ENCODE results near the gene NRP2. TPM values are rescaled to one million over a fixed set of nuclear protein-coding genes. Genes with fewer than 3 reads are reported as not detected.

Gene NRP2
- total and polyA plus RNA-seq, 10 donors: 3.1 to 49.9 (median 26.2) TPM

- H3K4me3 ChIP-seq: no peak overlapping the region
- H3K27me3 ChIP-seq (replicated peaks in 1 of 7): peaks cover 0 to 4% (median 0%) of the 10 kb centered on the region in 7 donors
- no peaks in the 10 kb centered on the region for H3K36me3 ChIP-seq
- H3K4me1 ChIP-seq: no peaks in the 10 kb centered on the region
- no peak for TF ChIP-seq CTCF (IDR thresholded peaks at IDR 0.05 in 8 of 11, conservative IDR thresholded peaks at IDR 0.05 in 3 of 11)
- no peak for TF ChIP-seq POLR2A (IDR thresholded peaks at IDR 0.05)
- TF ChIP-seq POLR2AphosphoS5 (IDR thresholded peaks at IDR 0.05): no peak
- intact Hi-C loops (cut with DNase I; ENCODE audit: low total_unique reads): no loop called here
- H3K9me3 ChIP-seq: peaks cover 0 to 8% (median 0%) of the 10 kb centered on the region in 8 donors
- no peak overlapping the region for H3K27ac ChIP-seq
- WGBS, 5 donors: 64 to 75% (median 72%) methylated on average over 10 of the region's 10 CpGs
- no peak for DNase-seq
Observed at GRCh38 chr2:205643391-205643885, 38.9 kb upstream of the NRP2 start.

- WGBS, 5 donors: 89 to 96% (median 91%) methylated on average over 5 of the region's 5 CpGs
- no peaks in the 10 kb centered on the region for H3K36me3 ChIP-seq
- H3K9me3 ChIP-seq: peaks cover 0 to 8% (median 0%) of the 10 kb centered on the region in 8 donors
- intact Hi-C loops (cut with DNase I; ENCODE audit: low total_unique reads): no loop called here
- no peak for TF ChIP-seq POLR2A (IDR thresholded peaks at IDR 0.05)
- TF ChIP-seq CTCF (IDR thresholded peaks at IDR 0.05 in 8 of 11, conservative IDR thresholded peaks at IDR 0.05 in 3 of 11): no peak
- TF ChIP-seq POLR2AphosphoS5 (IDR thresholded peaks at IDR 0.05): no peak
- no peak overlapping the region for H3K4me3 ChIP-seq
- no peak for DNase-seq
- H3K27me3 ChIP-seq (replicated peaks in 1 of 7): peaks cover 0 to 4% (median 0%) of the 10 kb centered on the region in 7 donors
- H3K4me1 ChIP-seq: no peaks in the 10 kb centered on the region
- no peak overlapping the region for H3K27ac ChIP-seq
Observed at GRCh38 chr2:205644018-205644417, 38.3 kb upstream of the NRP2 start.

- H3K4me3 ChIP-seq: no peak overlapping the region
- H3K4me1 ChIP-seq: no peaks in the 10 kb centered on the region
- TF ChIP-seq CTCF (IDR thresholded peaks at IDR 0.05 in 8 of 11, conservative IDR thresholded peaks at IDR 0.05 in 3 of 11) (no peak), POLR2A (IDR thresholded peaks at IDR 0.05) (no peak), POLR2AphosphoS5 (IDR thresholded peaks at IDR 0.05) (no peak)
- DNase-seq: no peak
- WGBS, 5 donors: 53 to 69% (median 61%) methylated on average over 8 of the region's 8 CpGs
- H3K36me3 ChIP-seq: no peaks in the 10 kb centered on the region
- peaks cover 0 to 4% (median 0%) of the 10 kb centered on the region in 7 donors for H3K27me3 ChIP-seq (replicated peaks in 1 of 7)
- intact Hi-C loops (cut with DNase I; ENCODE audit: low total_unique reads): no loop called here
- H3K9me3 ChIP-seq: no peaks in the 10 kb centered on the region
- H3K27ac ChIP-seq: no peak overlapping the region
Observed at GRCh38 chr2:205646680-205647079, 35.6 kb upstream of the NRP2 start.

GRCh38 chr2:205650450-205650849 is 31.9 kb upstream of the NRP2 start:
- intact Hi-C loops (cut with DNase I; ENCODE audit: low total_unique reads): no loop called here
- no peaks in the 10 kb centered on the region for H3K27me3 ChIP-seq (replicated peaks in 1 of 7)
- no peaks in the 10 kb centered on the region for H3K36me3 ChIP-seq
- H3K4me1 ChIP-seq: no peaks in the 10 kb centered on the region
- H3K4me3 ChIP-seq: no peak overlapping the region
- TF ChIP-seq POLR2A (IDR thresholded peaks at IDR 0.05) (no peak), POLR2AphosphoS5 (IDR thresholded peaks at IDR 0.05) (no peak), CTCF (IDR thresholded peaks at IDR 0.05 in 8 of 11, conservative IDR thresholded peaks at IDR 0.05 in 3 of 11) (no peak)
- H3K27ac ChIP-seq: no peak overlapping the region
- 72 to 77% (median 75%) methylated on average over 4 of the region's 4 CpGs for WGBS, 5 donors
- no peaks in the 10 kb centered on the region for H3K9me3 ChIP-seq
- no peak for DNase-seq
